ENCODE measurements around the gene CT45A1.
"Not testable (repeated sequence)": the region's sequence is repeated elsewhere in the genome, so short reads cannot be mapped to it uniquely, and the experiment has no call there.

DNA sequence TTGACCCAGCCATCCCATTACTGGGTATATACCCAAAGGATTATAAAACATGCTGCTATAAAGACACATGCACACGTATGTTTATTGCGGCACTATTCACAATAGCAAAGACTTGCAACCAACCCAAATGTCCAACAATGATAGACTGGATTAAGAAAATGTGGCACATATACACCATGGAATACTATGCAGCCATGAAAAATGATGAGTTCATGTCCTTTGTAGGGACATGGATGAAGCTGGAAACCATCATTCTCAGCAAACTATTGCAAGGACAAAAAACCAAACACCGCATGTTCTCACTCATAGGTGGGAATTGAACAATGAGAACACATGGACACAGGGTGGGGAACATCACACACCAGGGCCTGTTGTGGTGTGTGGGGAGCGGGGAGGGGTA, 31.3 kb downstream of the CT45A1 start:
- TF ChIP-seq, protein P1, sequence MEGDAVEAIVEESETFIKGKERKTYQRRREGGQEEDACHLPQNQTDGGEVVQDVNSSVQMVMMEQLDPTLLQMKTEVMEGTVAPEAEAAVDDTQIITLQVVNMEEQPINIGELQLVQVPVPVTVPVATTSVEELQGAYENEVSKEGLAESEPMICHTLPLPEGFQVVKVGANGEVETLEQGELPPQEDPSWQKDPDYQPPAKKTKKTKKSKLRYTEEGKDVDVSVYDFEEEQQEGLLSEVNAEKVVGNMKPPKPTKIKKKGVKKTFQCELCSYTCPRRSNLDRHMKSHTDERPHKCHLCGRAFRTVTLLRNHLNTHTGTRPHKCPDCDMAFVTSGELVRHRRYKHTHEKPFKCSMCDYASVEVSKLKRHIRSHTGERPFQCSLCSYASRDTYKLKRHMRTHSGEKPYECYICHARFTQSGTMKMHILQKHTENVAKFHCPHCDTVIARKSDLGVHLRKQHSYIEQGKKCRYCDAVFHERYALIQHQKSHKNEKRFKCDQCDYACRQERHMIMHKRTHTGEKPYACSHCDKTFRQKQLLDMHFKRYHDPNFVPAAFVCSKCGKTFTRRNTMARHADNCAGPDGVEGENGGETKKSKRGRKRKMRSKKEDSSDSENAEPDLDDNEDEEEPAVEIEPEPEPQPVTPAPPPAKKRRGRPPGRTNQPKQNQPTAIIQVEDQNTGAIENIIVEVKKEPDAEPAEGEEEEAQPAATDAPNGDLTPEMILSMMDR (IDR thresholded peaks at IDR 0.05), result not testable (repeated sequence)
- TF ChIP-seq EZH2 (IDR thresholded peaks at IDR 0.05; ENCODE audit: borderline replicate concordance, insufficient read depth, low read depth, low read length, poor library complexity, severe bottlenecking), result not testable (repeated sequence)
